NCI-H1930 (cell line): ENCODE data around the gene TRMT1.

Experiments used
- DNase-seq, 2 experiments: peaks; one replicate each; lab custom pipeline; 2025; lab: John Stamatoyannopoulos, UW

TRMT1 gene

GRCh38 chr19:13122980-13123957 lies 6.7 kb upstream of the TRMT1 start:
- DNase-seq = no peak

- no peak for DNase-seq
Measured at GRCh38 chr19:13122275-13122878, 5.8 kb upstream of the TRMT1 start.

- no peak for DNase-seq
Measured at GRCh38 chr19:13121551-13122274, 5.2 kb upstream of the TRMT1 start.

- DNase-seq = no peak
Measured at GRCh38 chr19:13120817-13121216, 4.3 kb upstream of the TRMT1 start.

- no peak for DNase-seq
Measured at GRCh38 chr19:13120031-13120430, 3.5 kb upstream of the TRMT1 start.

GRCh38 chr19:13119627-13120026 lies 3.1 kb upstream of the TRMT1 start:
- DNase-seq = no peak

GRCh38 chr19:13118424-13119193 lies 2.1 kb upstream of the TRMT1 start:
- DNase-seq = no peak

GRCh38 chr19:13117772-13118423 lies 1.4 kb upstream of the TRMT1 start, which contains the start of gene NACC1:
Gene NACC1 (plus strand): TSS chr19:13118264. CDS start chr19:13135208, 16,944 bp downstream.
- peak; percentile 73 to 79 for DNase-seq

- DNase-seq = no peak
Measured at GRCh38 chr19:13117176-13117771, 734 bp upstream of the TRMT1 start.

GRCh38 chr19:13115936-13116281 lies 631 bp downstream of the TRMT1 start:
- no peak for DNase-seq

GRCh38 chr19:13112555-13112954 lies 4.0 kb downstream of the TRMT1 start:
- no peak for DNase-seq

- DNase-seq = no peak
Measured at GRCh38 chr19:13110099-13110610, 6.4 kb downstream of the TRMT1 start.

- DNase-seq = no peak
Measured at GRCh38 chr19:13109361-13110098, 7.0 kb downstream of the TRMT1 start.

- DNase-seq = no peak
Measured at GRCh38 chr19:13104848-13105711, 11.5 kb downstream of the TRMT1 start.

- no peak for DNase-seq
Measured at GRCh38 chr19:13104360-13104847, 12.1 kb downstream of the TRMT1 start.

- no peak for DNase-seq
Measured at GRCh38 chr19:13103581-13104359, 12.8 kb downstream of the TRMT1 start.

- DNase-seq = no peak
Measured at GRCh38 chr19:13102666-13103580, 13.6 kb downstream of the TRMT1 start, which contains the start of gene LYL1. Gene LYL1 (minus strand): TSS chr19:13102858. CDS start chr19:13101171, 1,687 bp downstream.
